ENCODE data around the gene HS3ST3A1. TPM values are rescaled to one million over a fixed set of nuclear protein-coding genes. Genes with fewer than 3 reads are reported as not detected.
A peak's percentile ranks its signal among the peaks of the same experiment; 100 is the strongest.

The HS3ST3A1 gene
- total and polyA plus RNA-seq, 2 of the 4 experiments (the other 2 are of a cell fraction): 8.8 to 9.0 TPM

GRCh38 chr17:13601776-13602551 lies at the start of gene HS3ST3A1 (continued):
- TF ChIP-seq CTCF (conservative IDR thresholded peaks at IDR 0.05; ENCODE audit: low read depth, low read length) (no peak), MAZ (IDR thresholded peaks at IDR 0.05; ENCODE audit: borderline replicate concordance, low read depth, low read length) (peak; percentile 92), RAD21 (IDR thresholded peaks at IDR 0.05; ENCODE audit: low read length) (peak; percentile 10; the same call in 1 of the 2 replicates)
